HCT116 (cell line): Measurements from ENCODE around the gene MTHFD2L. TPM values are rescaled to one million over a fixed set of nuclear protein-coding genes. Genes with fewer than 3 reads are reported as not detected.

ENCODE experiments used
- ATAC-seq: fragments of 200-7000 bp; cut with Tn5 transposase; 2 replicates; pipeline ENCODE4 v1.9.1; 2020; ENCODE audit warnings: mild to moderate bottlenecking, moderate library complexity
- BruUV-seq: library from RNA; stranded (reverse); fragments of 400-500 nt; replicated peaks from 2 replicates; lab custom pipeline; 2021; lab: Mats Ljungman, UMichigan
- CTCF ChIA-PET: fragments of 300-600 bp; sonication (Branson Sonifier 250); formaldehyde crosslinking; loops from one replicate; lab custom pipeline; 2021; ENCODE audit warnings: antibody characterized with exemption; lab: Charles Lee
- POLR2A ChIA-PET: fragments of 300-600, 350-600 bp; sonication (Branson Sonifier 250); formaldehyde crosslinking; loops from one replicate; lab custom pipeline; 2021; ENCODE audit warnings: antibody characterized with exemption; lab: Charles Lee
- RAD21 ChIA-PET, 2 experiments: fragments of 300-600 bp; sonication (Branson Sonifier 250); formaldehyde crosslinking; loops; one replicate each; lab custom pipeline; 2023; ENCODE audit warnings: low total read pairs in 2 of 2; ENCODE audit not compliant: uncharacterized antibody in 2 of 2, unreplicated experiment in 2 of 2, low non-redundant PET in 1 of 2; lab: Charles Lee
- DNase-seq: peaks from one replicate; pipeline ENCODE4 v3.0.0-alpha.2; 2010; ENCODE audit warnings: low read depth, low spot score
- H2AFZ ChIP-seq: fragments of 200-600 bp; shearing (Covaris generic), sonication (generic); 2 replicates; pipeline ENCODE4 v1.6.1; 2017; ENCODE audit warnings: low read depth, mixed run types, mixed read lengths, antibody characterized with exemption, low read length; ENCODE audit not compliant: poor library complexity, severe bottlenecking
- H3K27ac ChIP-seq: 2 replicates; pipeline ENCODE4 v1.5.1; 2012; ENCODE audit warnings: low read depth, low read length
- H3K27me3 ChIP-seq: fragments of 200-600 bp; sonication (generic); 2 replicates; pipeline ENCODE4 v1.6.1; 2016; ENCODE audit warnings: mixed run types, low read length, mixed read lengths; ENCODE audit not compliant: insufficient read depth
- H3K36me3 ChIP-seq, 2 experiments: fragments of 200-500 bp in 1 of 2; fragments of 200-600 bp in 1 of 2; sonication (Bioruptor generic) in 1 of 2; sonication (generic) in 1 of 2; 2 replicates each; pipeline versions ENCODE4 v1.5.1 to v1.6.1; 2014 to 2016; ENCODE audit warnings: low read length in 2 of 2, inconsistent platforms in 1 of 2, mixed read lengths in 1 of 2, mixed run types in 1 of 2; ENCODE audit not compliant: insufficient read depth in 2 of 2, control insufficient read depth in 1 of 2
- H3K4me1 ChIP-seq, 2 experiments: fragments of 200-600 bp in 1 of 2; sonication (generic) in 1 of 2; 2 replicates each; pipeline versions ENCODE4 v1.5.1 to v1.6.1; 2012 to 2017; ENCODE audit warnings: low read length in 2 of 2, inconsistent platforms in 1 of 2, mild to moderate bottlenecking in 1 of 2, mixed read lengths in 1 of 2, mixed run types in 1 of 2, moderate library complexity in 1 of 2; ENCODE audit not compliant: insufficient read depth in 2 of 2, control insufficient read depth in 1 of 2
- H3K4me2 ChIP-seq: fragments of 200-600 bp; sonication (generic); 2 replicates; pipeline ENCODE4 v1.6.1; 2017; ENCODE audit warnings: mixed run types, low read length, mixed read lengths
- H3K4me3 ChIP-seq, 2 experiments: fragments of 200-600 bp in 1 of 2; sonication (generic) in 1 of 2; replicated peaks in 1 of 2; 2 replicates each; pipeline ENCODE4 v1.5.1; 2011 to 2016; ENCODE audit warnings: low read length in 2 of 2, control low read depth in 1 of 2, low read depth in 1 of 2, mild to moderate bottlenecking in 1 of 2, mixed read lengths in 1 of 2, mixed run types in 1 of 2
- H3K79me2 ChIP-seq: fragments of 200-600 bp; sonication (generic); 2 replicates; pipeline ENCODE4 v1.6.1; 2017; ENCODE audit warnings: mild to moderate bottlenecking, mixed run types, low read length, moderate library complexity, mixed read lengths; ENCODE audit not compliant: insufficient read depth
- H3K9ac ChIP-seq: fragments of 200-600 bp; sonication (generic); 2 replicates; pipeline ENCODE4 v1.6.1; 2016; ENCODE audit warnings: low read length, mixed read lengths
- H3K9me2 ChIP-seq: fragments of 200-600 bp; sonication (generic), shearing (Covaris generic); 2 replicates; pipeline ENCODE4 v1.6.1; 2017; ENCODE audit warnings: mixed run types, mild to moderate bottlenecking, moderate library complexity; ENCODE audit not compliant: insufficient read depth
- H3K9me3 ChIP-seq, 2 experiments: fragments of 200-500 bp in 1 of 2; fragments of 200-600 bp in 1 of 2; sonication (Bioruptor generic) in 1 of 2; sonication (generic) in 1 of 2; 2 replicates each; pipeline ENCODE4 v1.6.1; 2014 to 2017; ENCODE audit warnings: low read length in 2 of 2, mixed read lengths in 2 of 2, inconsistent platforms in 1 of 2, low read depth in 1 of 2, mild to moderate bottlenecking in 1 of 2, mixed run types in 1 of 2, moderate library complexity in 1 of 2; ENCODE audit not compliant: control insufficient read depth in 1 of 2, insufficient read depth in 1 of 2
- H4K20me1 ChIP-seq: fragments of 200-600 bp; sonication (generic), shearing (Covaris generic); 2 replicates; pipeline ENCODE4 v1.6.1; 2017; ENCODE audit warnings: mixed run types, mild to moderate bottlenecking, moderate library complexity; ENCODE audit not compliant: insufficient read depth
- CBX3 ChIP-seq: IDR thresholded peaks from 2 replicates; pipeline ENCODE4 v1.6.1; 2012; ENCODE audit warnings: low read depth
- CTCF ChIP-seq, 3 experiments: fragments of 200-600 bp in 1 of 3; sonication (generic) in 1 of 3; IDR thresholded peaks in 2 of 3; conservative IDR thresholded peaks in 1 of 3; 2 replicates each; pipeline ENCODE4 v1.5.1; 2012 to 2017; ENCODE audit warnings: low read depth in 2 of 3, low read length in 2 of 3, antibody characterized with exemption in 1 of 3, borderline replicate concordance in 1 of 3, control low read depth in 1 of 3, mild to moderate bottlenecking in 1 of 3, mixed read lengths in 1 of 3, mixed run types in 1 of 3, moderate library complexity in 1 of 3; ENCODE audit not compliant: insufficient read depth in 1 of 3
- EZH2 ChIP-seq: fragments of 200-600 bp; sonication (generic); IDR thresholded peaks from 2 replicates; pipeline ENCODE4 v1.6.1; 2017; ENCODE audit warnings: antibody characterized with exemption, mixed run types
- JUND ChIP-seq: IDR thresholded peaks from 2 replicates; pipeline ENCODE4 v1.6.1; 2012
- MAX ChIP-seq: IDR thresholded peaks from 2 replicates; pipeline ENCODE4 v1.6.1; 2012
- POLR2A ChIP-seq: IDR thresholded peaks from 2 replicates; pipeline ENCODE4 v1.7.0; 2011; ENCODE audit warnings: borderline replicate concordance; ENCODE audit not compliant: insufficient read depth, insufficient read length; ENCODE audit errors: extremely low read depth
- POLR2AphosphoS5 ChIP-seq: IDR thresholded peaks from 2 replicates; pipeline ENCODE4 v1.6.1; 2011; ENCODE audit warnings: mild to moderate bottlenecking, low read depth, low read length, moderate library complexity
- RAD21 ChIP-seq: IDR thresholded peaks from 2 replicates; pipeline ENCODE4 v1.6.1; 2012; ENCODE audit warnings: low read depth, mild to moderate bottlenecking
- SP1 ChIP-seq: IDR thresholded peaks from 2 replicates; pipeline ENCODE4 v1.6.1; 2012; ENCODE audit warnings: low read depth
- YY1 ChIP-seq: IDR thresholded peaks from 2 replicates; pipeline ENCODE4 v1.6.1; 2011; ENCODE audit warnings: low read length, low read depth, moderate library complexity, mild to moderate bottlenecking; ENCODE audit not compliant: insufficient replicate concordance; ENCODE audit errors: extremely low read depth
- intact Hi-C: fragments of 100-400 bp; cut with micrococcal nuclease; formaldehyde crosslinking; loops from 2 replicates; pipeline ENCODE4 v1.10.0; 2022
- total RNA-seq: library from RNA; stranded (reverse); gene quantifications from one replicate; pipeline ENCODE4 v1.2.1, GENCODE V29; 2021; ENCODE audit not compliant: unreplicated experiment

Gene MTHFD2L
- total RNA-seq, 1 experiment from 2014 or later = 15.0 TPM

GRCh38 chr4:74329307-74329706 is 171.4 kb downstream of the MTHFD2L start:
- POLR2A ChIA-PET = no interaction called here
- BruUV-seq = no TSS peak
- Histone ChIP-seq H3K4me1 (peaks cover 4 to 51% of the 10 kb centered on the region in 2 experiments; a peak in 3 of 4 replicates), H3K4me2 (no peak overlapping the region), H3K4me3 (no peak overlapping the region), H3K79me2 (no peaks in the 10 kb centered on the region), H3K9me2 (no peaks in the 10 kb centered on the region; the same call in 1 of the 2 replicates), H3K9me3 (no peaks in the 10 kb centered on the region), H3K27me3 (no peaks in the 10 kb centered on the region), H4K20me1 (no peaks in the 10 kb centered on the region), H3K36me3 (no peaks in the 10 kb centered on the region), H3K27ac (no peak overlapping the region), H2AFZ (no peak overlapping the region), H3K9ac (no peak overlapping the region)
- TF ChIP-seq JUND (no peak), RAD21 (no peak), SP1 (no peak), MAX (no peak), CBX3 (no peak), POLR2A (no peak), YY1 (no peak), POLR2AphosphoS5 (no peak), CTCF (IDR thresholded peaks at IDR 0.05 in 2 of 3, conservative IDR thresholded peaks at IDR 0.05 in 1 of 3; ENCODE audit: borderline replicate concordance in 1 of 3, insufficient read depth in 1 of 3, low read depth in 2 of 3, low read length in 2 of 3) (no peak), EZH2 (no peak)
- intact Hi-C loops = loop anchor here (10.0 kb wide), 1 partner anchor 955 kb away; no protein-coding TSS in a partner anchor
- RAD21 ChIA-PET = interaction anchor here in 1 of 2 experiments (0.7 kb wide), 1 partner anchor 17 kb away, joined by 3 read pairs; no protein-coding TSS in a partner anchor
- ATAC-seq = no peak
- no peak for DNase-seq
- CTCF ChIA-PET = interaction anchor here (1.3 kb wide), 1 partner anchor 8 kb away, joined by 4 read pairs; no protein-coding TSS in a partner anchor
